K562 (cell line): ENCODE results near the gene BCL3. TPM values are rescaled to one million over a fixed set of nuclear protein-coding genes. Genes with fewer than 3 reads are reported as not detected.

Experiments
- CREB1 ChIP-seq, 2 experiments: sonication (generic) in 1 of 2; formaldehyde crosslinking in 1 of 2; IDR thresholded peaks; 2 replicates each; pipeline versions ENCODE4 v1.6.1 to v1.8.0; 2012 to 2022; ENCODE audit warnings: inconsistent platforms in 1 of 2, mild to moderate bottlenecking in 1 of 2, missing genetic modification reagents in 1 of 2, moderate library complexity in 1 of 2
- CREBBP ChIP-seq: IDR thresholded peaks from one replicate; pipeline ENCODE4 v1.6.1; 2012; ENCODE audit warnings: low read depth, mild to moderate bottlenecking, control low read depth, inconsistent platforms, low read length
- DIDO1 ChIP-seq: fragments of 450-650 bp; IDR thresholded peaks from 2 replicates; pipeline ENCODE4 v1.6.1; 2016; ENCODE audit warnings: low read depth, missing biosample characterization, missing genetic modification characterization
- E2F3 ChIP-seq: fragments of 250-450 bp; sonication (Bioruptor Pico); IDR thresholded peaks from 2 replicates; pipeline ENCODE4 v1.4.0; 2020; ENCODE audit warnings: mild to moderate bottlenecking
- ETV6 ChIP-seq, 3 experiments: fragments of 150-350 bp in 1 of 3; sonication (generic) in 1 of 3; formaldehyde crosslinking in 1 of 3; IDR thresholded peaks; 2 replicates each; pipeline versions ENCODE4 v1.6.1 to v1.8.0; 2014 to 2022; ENCODE audit warnings: borderline replicate concordance in 2 of 3, low read depth in 2 of 3, antibody characterized with exemption in 1 of 3, low read length in 1 of 3, mild to moderate bottlenecking in 1 of 3, missing genetic modification reagents in 1 of 3
- EZH2 ChIP-seq: IDR thresholded peaks from 2 replicates; pipeline ENCODE4 v1.6.1; 2012; ENCODE audit warnings: low read depth, mild to moderate bottlenecking, inconsistent platforms, low read length, borderline replicate concordance
- HDAC1 ChIP-seq, 2 experiments: fragments of 450-650 bp; IDR thresholded peaks; 2 replicates each; pipeline ENCODE4 v1.6.1; 2016 to 2017; ENCODE audit warnings: inconsistent platforms in 1 of 2, mild to moderate bottlenecking in 1 of 2, moderate library complexity in 1 of 2
- MECOM ChIP-seq: fragments of 250-450 bp; sonication (Bioruptor Pico); IDR thresholded peaks from 2 replicates; pipeline ENCODE4 v1.8.0; 2022; ENCODE audit warnings: inconsistent platforms
- MEIS2 ChIP-seq: fragments of 450-650 bp; IDR thresholded peaks from 2 replicates; pipeline ENCODE4 v1.6.1; 2014; ENCODE audit warnings: mild to moderate bottlenecking; ENCODE audit not compliant: partially characterized antibody
- MTA2 ChIP-seq: fragments of 450-650 bp; IDR thresholded peaks from 2 replicates; pipeline ENCODE4 v1.6.1; 2016; ENCODE audit warnings: low read depth
- OTX1 ChIP-seq: fragments of 450-650 bp; formaldehyde crosslinking; IDR thresholded peaks from 2 replicates; pipeline ENCODE4 v1.4.0; 2022; ENCODE audit warnings: mild to moderate bottlenecking
- RAD51 ChIP-seq: fragments of 450-650 bp; IDR thresholded peaks from 2 replicates; pipeline ENCODE4 v1.7.1; 2016; ENCODE audit warnings: low read depth, mild to moderate bottlenecking, borderline replicate concordance
- RFX5 ChIP-seq: IDR thresholded peaks from 2 replicates; pipeline ENCODE4 v1.6.1; 2011; ENCODE audit warnings: low read depth, mild to moderate bottlenecking, improper control_type of control experiment, low read length
- SIN3B ChIP-seq: fragments of 450-650 bp; IDR thresholded peaks from 2 replicates; pipeline ENCODE4 v1.6.1; 2017; ENCODE audit warnings: low read depth, mild to moderate bottlenecking, moderate library complexity
- SRSF1 ChIP-seq: fragments of 200-400 bp; formaldehyde crosslinking; IDR thresholded peaks from 2 replicates; pipeline ENCODE4 v1.6.1; 2017; ENCODE audit warnings: mild to moderate bottlenecking, low read depth, low read length, moderate library complexity
- TBP ChIP-seq: optimal IDR thresholded peaks from 2 replicates; pipeline ENCODE3; 2011; ENCODE audit warnings: low read depth, low read length, improper control_type of control experiment
- ZNF316 ChIP-seq: fragments of 450-650 bp; IDR thresholded peaks from 2 replicates; pipeline ENCODE4 v1.6.1; 2016
- ZNF347 ChIP-seq: fragments of 450-650 bp; formaldehyde crosslinking; IDR thresholded peaks from 2 replicates; pipeline ENCODE4 v1.4.0; 2020; ENCODE audit warnings: low read depth, mild to moderate bottlenecking, moderate library complexity
- ZSCAN29 ChIP-seq: fragments of 450-650 bp; IDR thresholded peaks from 2 replicates; pipeline ENCODE4 v1.6.1; 2017
- polyA plus RNA-seq, 8 experiments: library from polyadenylated mRNA; depleted of rRNA in 4 of 8; stranded (reverse) in 5 of 8; unstranded in 3 of 8; fragments of >200 nt; fragmentation: Nextera tagmentation in 2 of 8; fragmentation: Illumina TruSeq in 1 of 8; extraction: Ambion mirVana in 2 of 8; extraction: Trizol in 1 of 8; gene quantifications; 2 replicates each; pipeline versions ENCODE4 v1.2.1 to v1.2.3, GENCODE V29; 2011 to 2014; ENCODE audit warnings: inconsistent platforms in 1 of 8, missing spikeins in 1 of 8
- total RNA-seq, 7 experiments: library from RNA; depleted of rRNA in 6 of 7; stranded (reverse); fragments of >200 nt in 6 of 7; fragmentation: Illumina TruSeq in 2 of 7; extraction: Trizol in 2 of 7; gene quantifications; 2 replicates each; pipeline versions ENCODE4 v1.2.1 to v1.2.3, GENCODE V29; 2011 to 2021; ENCODE audit warnings: low replicate concordance in 1 of 7
- TF ChIP-seq, protein P1 (sequence below): sonication (generic); formaldehyde crosslinking; IDR thresholded peaks from 2 replicates; pipeline ENCODE4 v1.9.0; 2022; ENCODE audit warnings: mild to moderate bottlenecking, missing genetic modification reagents
- TF ChIP-seq, protein P2 (sequence below): fragments of 450-650 bp; IDR thresholded peaks from 2 replicates; pipeline ENCODE4 v1.6.1; 2016; ENCODE audit warnings: borderline replicate concordance
- TF ChIP-seq, protein P3 (sequence below): fragments of 250-450 bp; sonication (Bioruptor Pico); IDR thresholded peaks from 2 replicates; pipeline ENCODE4 v1.5.0; 2021; ENCODE audit warnings: mild to moderate bottlenecking, borderline replicate concordance
- TF ChIP-seq, protein P4 (sequence below): fragments of 450-650 bp; formaldehyde crosslinking; IDR thresholded peaks from 2 replicates; pipeline ENCODE4 v1.4.0; 2022; ENCODE audit warnings: missing genetic modification characterization

The BCL3 gene
- total and polyA plus RNA-seq, 9 of the 15 experiments (the other 6 are each of a cell fraction or from before 2014, with no cell fraction given): 0.03 to 2.4 (median 0.50) TPM; not detected in 1

DNA sequence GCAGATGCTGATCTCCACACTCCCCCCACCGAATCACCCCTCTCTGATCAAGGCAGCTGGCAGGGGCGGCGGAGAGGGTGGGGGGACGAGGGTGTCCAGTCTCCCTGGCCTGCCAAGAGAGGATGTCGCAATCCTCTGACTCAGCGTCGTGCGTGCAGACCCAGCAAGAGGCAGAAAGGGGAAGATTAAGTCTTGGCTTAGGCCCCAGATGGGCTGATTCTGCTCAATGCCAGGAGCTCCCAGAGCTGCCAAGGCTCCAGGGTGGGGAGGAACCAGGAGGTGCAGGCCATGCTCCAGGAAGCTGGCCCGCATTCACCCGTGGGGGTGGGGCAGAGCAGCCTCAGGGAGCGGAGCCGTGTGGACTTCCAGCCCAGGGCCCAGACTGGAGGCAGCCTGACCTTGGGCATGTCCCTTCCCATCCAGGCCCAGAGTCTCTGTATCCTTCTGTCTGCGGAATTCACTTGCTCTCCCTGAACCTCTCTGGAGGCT, 6.6 kb upstream of the BCL3 start (continued):
- TF ChIP-seq, protein P1, sequence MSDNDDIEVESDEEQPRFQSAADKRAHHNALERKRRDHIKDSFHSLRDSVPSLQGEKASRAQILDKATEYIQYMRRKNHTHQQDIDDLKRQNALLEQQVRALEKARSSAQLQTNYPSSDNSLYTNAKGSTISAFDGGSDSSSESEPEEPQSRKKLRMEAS (CRISPR knock-in tag): no peak
- no peak for TF ChIP-seq DIDO1 (tag)
- no peak for TF ChIP-seq SIN3B
- TF ChIP-seq, protein P2, sequence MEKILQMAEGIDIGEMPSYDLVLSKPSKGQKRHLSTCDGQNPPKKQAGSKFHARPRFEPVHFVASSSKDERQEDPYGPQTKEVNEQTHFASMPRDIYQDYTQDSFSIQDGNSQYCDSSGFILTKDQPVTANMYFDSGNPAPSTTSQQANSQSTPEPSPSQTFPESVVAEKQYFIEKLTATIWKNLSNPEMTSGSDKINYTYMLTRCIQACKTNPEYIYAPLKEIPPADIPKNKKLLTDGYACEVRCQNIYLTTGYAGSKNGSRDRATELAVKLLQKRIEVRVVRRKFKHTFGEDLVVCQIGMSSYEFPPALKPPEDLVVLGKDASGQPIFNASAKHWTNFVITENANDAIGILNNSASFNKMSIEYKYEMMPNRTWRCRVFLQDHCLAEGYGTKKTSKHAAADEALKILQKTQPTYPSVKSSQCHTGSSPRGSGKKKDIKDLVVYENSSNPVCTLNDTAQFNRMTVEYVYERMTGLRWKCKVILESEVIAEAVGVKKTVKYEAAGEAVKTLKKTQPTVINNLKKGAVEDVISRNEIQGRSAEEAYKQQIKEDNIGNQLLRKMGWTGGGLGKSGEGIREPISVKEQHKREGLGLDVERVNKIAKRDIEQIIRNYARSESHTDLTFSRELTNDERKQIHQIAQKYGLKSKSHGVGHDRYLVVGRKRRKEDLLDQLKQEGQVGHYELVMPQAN: no peak
- TF ChIP-seq E2F3 (CRISPR knock-in tag): no peak
- no peak for TF ChIP-seq OTX1
- TF ChIP-seq CREB1 (IDR thresholded peaks at IDR 0.05): no peak
- no peak for TF ChIP-seq CREB1 (CRISPR knock-in tag; IDR thresholded peaks at IDR 0.05)
- no peak; the same call in 1 of the 2 replicates for TF ChIP-seq MTA2
- TF ChIP-seq ZNF347 (CRISPR knock-in tag): no peak
- TF ChIP-seq TBP: no peak
- TF ChIP-seq EZH2: no peak
- TF ChIP-seq ETV6 (IDR thresholded peaks at IDR 0.05; ENCODE audit: borderline replicate concordance in 1 of 2, low read depth in 2 of 2, low read length in 1 of 2): no peak
- TF ChIP-seq ETV6 (CRISPR knock-in tag; IDR thresholded peaks at IDR 0.05; ENCODE audit: borderline replicate concordance): no peak
- TF ChIP-seq CREBBP: no peak
- no peak for TF ChIP-seq MEIS2
- no peak for TF ChIP-seq SRSF1
- TF ChIP-seq RFX5: no peak
- TF ChIP-seq, protein P3, sequence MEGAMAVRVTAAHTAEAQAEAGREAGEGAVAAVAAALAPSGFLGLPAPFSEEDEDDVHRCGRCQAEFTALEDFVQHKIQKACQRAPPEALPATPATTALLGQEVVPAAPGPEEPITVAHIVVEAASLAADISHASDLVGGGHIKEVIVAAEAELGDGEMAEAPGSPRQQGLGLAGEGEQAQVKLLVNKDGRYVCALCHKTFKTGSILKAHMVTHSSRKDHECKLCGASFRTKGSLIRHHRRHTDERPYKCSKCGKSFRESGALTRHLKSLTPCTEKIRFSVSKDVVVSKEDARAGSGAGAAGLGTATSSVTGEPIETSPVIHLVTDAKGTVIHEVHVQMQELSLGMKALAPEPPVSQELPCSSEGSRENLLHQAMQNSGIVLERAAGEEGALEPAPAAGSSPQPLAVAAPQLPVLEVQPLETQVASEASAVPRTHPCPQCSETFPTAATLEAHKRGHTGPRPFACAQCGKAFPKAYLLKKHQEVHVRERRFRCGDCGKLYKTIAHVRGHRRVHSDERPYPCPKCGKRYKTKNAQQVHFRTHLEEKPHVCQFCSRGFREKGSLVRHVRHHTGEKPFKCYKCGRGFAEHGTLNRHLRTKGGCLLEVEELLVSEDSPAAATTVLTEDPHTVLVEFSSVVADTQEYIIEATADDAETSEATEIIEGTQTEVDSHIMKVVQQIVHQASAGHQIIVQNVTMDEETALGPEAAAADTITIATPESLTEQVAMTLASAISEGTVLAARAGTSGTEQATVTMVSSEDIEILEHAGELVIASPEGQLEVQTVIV (CRISPR knock-in tag): no peak
- no peak for TF ChIP-seq ZSCAN29
- no peak for TF ChIP-seq MECOM (CRISPR knock-in tag)
- TF ChIP-seq RAD51: no peak
- TF ChIP-seq, protein P4, sequence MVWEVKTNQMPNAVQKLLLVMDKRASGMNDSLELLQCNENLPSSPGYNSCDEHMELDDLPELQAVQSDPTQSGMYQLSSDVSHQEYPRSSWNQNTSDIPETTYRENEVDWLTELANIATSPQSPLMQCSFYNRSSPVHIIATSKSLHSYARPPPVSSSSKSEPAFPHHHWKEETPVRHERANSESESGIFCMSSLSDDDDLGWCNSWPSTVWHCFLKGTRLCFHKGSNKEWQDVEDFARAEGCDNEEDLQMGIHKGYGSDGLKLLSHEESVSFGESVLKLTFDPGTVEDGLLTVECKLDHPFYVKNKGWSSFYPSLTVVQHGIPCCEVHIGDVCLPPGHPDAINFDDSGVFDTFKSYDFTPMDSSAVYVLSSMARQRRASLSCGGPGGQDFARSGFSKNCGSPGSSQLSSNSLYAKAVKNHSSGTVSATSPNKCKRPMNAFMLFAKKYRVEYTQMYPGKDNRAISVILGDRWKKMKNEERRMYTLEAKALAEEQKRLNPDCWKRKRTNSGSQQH: no peak
- peak; percentile 78 for TF ChIP-seq ZNF316
- TF ChIP-seq HDAC1 (IDR thresholded peaks at IDR 0.05): peak in 1 of 2 experiments; percentile 66; a peak in 2 of 4 replicates
